Urinary bladder (tissue), 4 donors: ENCODE results near the gene CAVIN3. TPM values are rescaled to one million over a fixed set of nuclear protein-coding genes. Genes with fewer than 3 reads are reported as not detected.

Experiments
- DNase-seq: peaks from one replicate; pipeline ENCODE4 v3.0.0-alpha.2; 2015; ENCODE audit errors: extremely low spot score
- H3K27ac ChIP-seq: one replicate; pipeline ENCODE4 v1.5.1; 2013; ENCODE audit warnings: low read depth, mild to moderate bottlenecking, moderate library complexity
- H3K36me3 ChIP-seq: one replicate; pipeline ENCODE4 v1.6.1; 2013; ENCODE audit warnings: mild to moderate bottlenecking, moderate library complexity; ENCODE audit not compliant: insufficient read depth
- H3K4me1 ChIP-seq: one replicate; pipeline ENCODE4 v1.6.1; 2013; ENCODE audit warnings: mild to moderate bottlenecking, moderate library complexity; ENCODE audit not compliant: insufficient read depth
- H3K4me3 ChIP-seq: one replicate; pipeline ENCODE4 v1.5.1; 2013; ENCODE audit warnings: low read depth, low read length
- WGBS: extraction: QIAGEN DNeasy Blood & Tissue Kit; methylation state at CpG from one replicate; pipeline ENCODE4 v1.1.7; 2013; 5-methylcytosine and 5-hydroxymethylcytosine counted together
- polyA plus RNA-seq: library from polyadenylated mRNA; stranded (reverse); fragments of 200-250 nt; gene quantifications from one replicate; pipeline ENCODE4 v1.2.3, GENCODE V29; 2013
- total RNA-seq: library from RNA; depleted of rRNA; stranded (reverse); fragments of >200 nt; gene quantifications from one replicate; pipeline ENCODE4 v1.2.3, GENCODE V29; 2014
- donor health status: healthy with polysubstance abuse.
- donor health status: healthy.

The CAVIN3 gene
- total and polyA plus RNA-seq, 2 donors: 36.7 to 254 TPM

DNA sequence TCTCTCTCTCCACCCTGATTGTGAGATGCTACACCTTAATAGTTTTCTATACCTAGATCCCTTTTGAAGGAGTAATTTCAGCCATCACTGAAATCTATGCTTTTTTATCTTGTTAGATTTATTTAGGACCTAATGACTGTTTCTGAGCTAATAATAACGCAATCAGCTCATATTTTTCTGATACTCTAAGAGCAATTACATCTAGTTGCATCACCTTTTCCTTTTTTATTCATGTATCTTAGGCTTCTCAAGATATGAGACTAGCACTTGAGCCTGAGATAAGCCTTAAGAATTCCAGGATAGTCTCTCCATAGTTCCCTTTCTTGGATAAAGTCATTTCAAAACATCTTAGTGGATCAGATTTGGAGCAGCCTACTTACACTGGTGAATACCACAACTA is 25.1 kb upstream of the CAVIN3 start:
- H3K4me1 ChIP-seq: no peaks in the 10 kb centered on the region
- no peak overlapping the region for H3K4me3 ChIP-seq
- no peak overlapping the region for H3K27ac ChIP-seq
- H3K36me3 ChIP-seq: no peaks in the 10 kb centered on the region
- DNase-seq: no peak
- WGBS: 92% methylated on average over 1 of the region's 1 CpG

DNA sequence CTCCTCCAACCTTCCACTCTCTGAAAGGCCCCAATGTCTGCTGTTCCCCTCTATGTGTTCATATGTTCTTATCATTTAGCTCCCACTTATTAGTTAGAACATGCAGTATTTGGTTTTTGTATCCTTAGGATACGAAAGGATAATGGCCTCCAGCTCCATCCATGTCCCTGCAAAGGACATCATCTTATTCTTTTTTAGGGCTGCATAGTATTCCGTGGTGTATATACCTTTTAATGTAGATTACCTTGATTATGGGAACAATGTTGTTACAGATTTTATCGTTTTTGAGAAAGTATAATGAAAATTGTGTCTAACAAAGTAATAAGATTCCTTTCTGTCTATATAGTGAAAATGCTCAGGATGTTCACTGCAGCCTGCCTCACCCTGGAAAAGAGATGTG is 16.0 kb upstream of the CAVIN3 start:
- no peaks in the 10 kb centered on the region for H3K4me1 ChIP-seq
- no peaks in the 10 kb centered on the region for H3K36me3 ChIP-seq
- H3K27ac ChIP-seq: no peak overlapping the region
- DNase-seq: no peak
- no peak overlapping the region for H3K4me3 ChIP-seq
- 88% methylated on average over 3 of the region's 3 CpGs for WGBS

- H3K4me3 ChIP-seq: no peak overlapping the region
- no peaks in the 10 kb centered on the region for H3K4me1 ChIP-seq
- WGBS: 94% methylated on average over 6 of the region's 6 CpGs
- no peak overlapping the region for H3K27ac ChIP-seq
- H3K36me3 ChIP-seq: no peaks in the 10 kb centered on the region
- no peak for DNase-seq
Observed at GRCh38 chr11:6334806-6335205, 14.5 kb upstream of the CAVIN3 start.

GRCh38 chr11:6333095-6333494 is 12.8 kb upstream of the CAVIN3 start:
- WGBS: 21% methylated on average over 2 of the region's 2 CpGs
- no peaks in the 10 kb centered on the region for H3K36me3 ChIP-seq
- H3K4me1 ChIP-seq: no peaks in the 10 kb centered on the region
- no peak for DNase-seq
- H3K27ac ChIP-seq: no peak overlapping the region
- no peak overlapping the region for H3K4me3 ChIP-seq

GRCh38 chr11:6332066-6332465 is 11.8 kb upstream of the CAVIN3 start:
- Histone ChIP-seq H3K4me1 (no peaks in the 10 kb centered on the region), H3K36me3 (no peaks in the 10 kb centered on the region), H3K27ac (no peak overlapping the region), H3K4me3 (no peak overlapping the region)
- no peak for DNase-seq
- WGBS: 85% methylated on average over 5 of the region's 5 CpGs

GRCh38 chr11:6328321-6328720 is 8.0 kb upstream of the CAVIN3 start:
- Histone ChIP-seq H3K36me3 (no peaks in the 10 kb centered on the region), H3K4me1 (no peaks in the 10 kb centered on the region), H3K4me3 (no peak overlapping the region), H3K27ac (no peak overlapping the region)
- DNase-seq: no peak

DNA sequence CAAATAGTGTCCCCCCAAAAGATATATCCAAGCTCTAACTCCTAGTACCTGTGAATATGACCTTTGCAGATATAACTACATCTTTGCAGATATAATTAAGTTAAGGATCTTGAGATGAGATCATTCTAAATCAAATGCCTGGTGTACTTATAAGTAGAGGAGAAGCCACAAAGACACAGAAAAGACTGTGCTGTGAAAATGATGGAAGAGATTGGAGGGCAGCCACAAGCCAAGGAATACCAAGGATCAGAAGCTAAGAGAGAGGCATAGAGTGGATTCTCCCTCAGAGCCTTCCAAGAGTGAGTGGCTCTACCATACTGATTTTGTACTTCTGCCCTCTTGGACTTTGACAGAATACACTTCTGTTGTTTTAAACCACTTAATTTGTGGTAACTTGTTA is 7.5 kb upstream of the CAVIN3 start:
- Histone ChIP-seq H3K4me1 (no peaks in the 10 kb centered on the region), H3K36me3 (no peaks in the 10 kb centered on the region), H3K4me3 (no peak overlapping the region), H3K27ac (no peak overlapping the region)
- DNase-seq: no peak

GRCh38 chr11:6326985-6327384 is 6.7 kb upstream of the CAVIN3 start:
- Histone ChIP-seq H3K36me3 (no peaks in the 10 kb centered on the region), H3K27ac (no peak overlapping the region), H3K4me3 (no peak overlapping the region), H3K4me1 (no peaks in the 10 kb centered on the region)
- no peak for DNase-seq
- WGBS: 84% methylated on average over 2 of the region's 2 CpGs

DNA sequence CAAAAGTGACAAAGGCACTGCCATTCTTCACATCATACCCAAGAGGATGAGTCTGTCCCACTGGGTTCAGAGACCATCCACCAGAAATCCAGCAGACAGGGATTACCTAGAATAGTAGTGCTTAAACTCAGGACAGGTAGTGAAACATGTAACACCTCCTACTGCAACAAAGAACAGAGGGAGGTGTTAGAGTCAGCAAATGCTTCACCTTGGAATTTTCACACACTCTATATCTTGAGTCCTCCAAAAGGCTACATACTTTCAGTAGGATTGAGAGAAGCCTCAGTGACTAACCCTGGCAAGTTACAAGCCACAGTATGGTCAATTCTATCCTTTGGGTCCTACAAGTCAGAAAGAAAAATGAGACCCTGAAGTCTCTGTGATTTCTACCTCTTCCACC is 6.0 kb upstream of the CAVIN3 start:
- H3K4me1 ChIP-seq: no peaks in the 10 kb centered on the region
- no peaks in the 10 kb centered on the region for H3K36me3 ChIP-seq
- H3K4me3 ChIP-seq: no peak overlapping the region
- H3K27ac ChIP-seq: no peak overlapping the region
- DNase-seq: no peak

GRCh38 chr11:6323291-6323905 is 3.1 kb upstream of the CAVIN3 start:
- DNase-seq: no peak
- H3K36me3 ChIP-seq: no peaks in the 10 kb centered on the region
- H3K4me1 ChIP-seq: no peaks in the 10 kb centered on the region
- no peak overlapping the region for H3K27ac ChIP-seq
- WGBS: 47% methylated on average over 1 of the region's 1 CpG
- H3K4me3 ChIP-seq: no peak overlapping the region

- H3K27ac ChIP-seq: peak overlapping the region; percentile 59
- no peak for DNase-seq
- H3K4me3 ChIP-seq: no peak overlapping the region
- 62% methylated on average over 2 of the region's 2 CpGs for WGBS
- no peaks in the 10 kb centered on the region for H3K36me3 ChIP-seq
- H3K4me1 ChIP-seq: no peaks in the 10 kb centered on the region
Observed at GRCh38 chr11:6321961-6322362, 1.7 kb upstream of the CAVIN3 start.

DNA sequence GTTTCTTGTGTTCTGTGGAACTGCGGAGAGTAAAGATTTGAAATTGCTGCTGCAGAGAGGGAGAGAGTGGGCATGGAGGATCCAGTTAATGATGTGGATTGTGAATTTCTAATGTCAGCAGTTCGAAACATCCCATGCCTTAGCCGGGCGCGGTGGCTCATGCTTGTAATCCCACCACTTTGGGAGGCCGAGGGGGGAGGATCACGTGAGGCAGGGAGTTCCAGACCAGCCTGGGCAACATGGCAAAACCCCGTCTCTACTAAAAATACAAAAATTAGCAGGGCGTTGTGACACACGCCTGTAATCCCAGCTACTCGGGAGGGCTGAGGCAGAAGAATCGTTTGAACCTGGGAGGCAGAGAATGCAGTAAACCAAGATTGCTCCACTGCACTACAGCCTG is 1.1 kb upstream of the CAVIN3 start:
- WGBS: 38% methylated on average over 12 of the region's 12 CpGs
- H3K4me1 ChIP-seq: no peaks in the 10 kb centered on the region
- H3K4me3 ChIP-seq: no peak overlapping the region
- DNase-seq: no peak
- H3K27ac ChIP-seq: peak overlapping the region; percentile 91
- H3K36me3 ChIP-seq: no peaks in the 10 kb centered on the region

GRCh38 chr11:6319704-6320410 is 444 bp downstream of the CAVIN3 start:
- H3K4me3 ChIP-seq: peak overlapping the region; percentile 55
- no peaks in the 10 kb centered on the region for H3K4me1 ChIP-seq
- whole genome bisulfite sequencing: under 1% methylated on average over 50 of the region's 50 CpGs
- peak; percentile 71 for DNase-seq
- H3K36me3 ChIP-seq: no peaks in the 10 kb centered on the region
- H3K27ac ChIP-seq: peak overlapping the region; percentile 93

DNA sequence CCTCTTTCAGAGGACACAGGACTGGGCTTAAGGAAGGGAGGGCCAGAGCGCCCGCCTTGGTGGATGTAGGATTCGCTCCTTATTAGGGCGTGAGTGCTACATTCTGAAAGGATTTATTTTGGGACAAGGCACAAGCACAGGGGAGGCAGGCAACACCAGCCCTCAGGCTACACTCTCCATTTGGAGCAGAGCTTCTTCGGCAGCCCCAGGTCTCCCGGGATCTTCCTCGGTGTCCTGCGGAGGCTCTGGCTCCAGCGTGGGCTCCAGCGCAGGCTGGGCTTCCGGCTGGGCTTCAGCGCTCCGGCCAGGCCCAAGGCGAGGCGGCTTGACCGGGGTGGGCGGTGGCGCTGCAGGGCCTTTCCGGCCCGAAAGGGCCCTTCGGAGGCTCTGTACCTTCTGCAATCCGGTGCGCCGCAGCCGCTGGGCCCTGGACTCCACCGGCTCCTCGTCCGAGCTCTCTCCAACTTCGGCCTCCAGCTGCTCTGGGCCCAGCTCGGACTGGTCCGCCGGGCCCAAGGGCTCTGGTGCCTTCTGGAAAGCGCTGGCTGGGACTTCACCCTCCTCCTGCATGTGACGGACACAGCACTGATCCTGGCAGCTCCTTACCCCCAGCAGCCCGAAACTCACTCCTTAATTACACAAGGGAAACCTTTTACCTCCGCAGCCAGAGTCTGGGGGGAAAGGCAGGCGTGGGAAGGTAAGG is 1.1 kb downstream of the CAVIN3 start:
- DNase-seq: no peak
- WGBS: 4% methylated on average over 37 of the region's 37 CpGs
- Histone ChIP-seq H3K4me1 (no peaks in the 10 kb centered on the region), H3K36me3 (no peaks in the 10 kb centered on the region), H3K4me3 (peak overlapping the region; percentile 55), H3K27ac (peak overlapping the region; percentile 93)
